ENCODE results near the gene RNF133.
A peak's percentile ranks its signal among the peaks of the same experiment; 100 is the strongest.

The RNF133 gene

GRCh38 chr7:122715183-122715582, 16.3 kb upstream of the RNF133 start:
- no peak for TF ChIP-seq CTCF (IDR thresholded peaks at IDR 0.05; ENCODE audit: low read depth, low read length)
- no peak overlapping the region for H3K4me3 ChIP-seq (replicated peaks in 1 of 2; ENCODE audit: low read depth in 2 of 2, low read length in 2 of 2)
- DNase-seq (ENCODE audit: low read depth in 2 of 2) = no peak

GRCh38 chr7:122710916-122711315, 12.0 kb upstream of the RNF133 start:
- DNase-seq (ENCODE audit: low read depth in 2 of 2) = no peak
- no peak for TF ChIP-seq CTCF (IDR thresholded peaks at IDR 0.05; ENCODE audit: low read depth, low read length)
- no peak overlapping the region for H3K4me3 ChIP-seq (replicated peaks in 1 of 2; ENCODE audit: low read depth in 2 of 2, low read length in 2 of 2)

DNA sequence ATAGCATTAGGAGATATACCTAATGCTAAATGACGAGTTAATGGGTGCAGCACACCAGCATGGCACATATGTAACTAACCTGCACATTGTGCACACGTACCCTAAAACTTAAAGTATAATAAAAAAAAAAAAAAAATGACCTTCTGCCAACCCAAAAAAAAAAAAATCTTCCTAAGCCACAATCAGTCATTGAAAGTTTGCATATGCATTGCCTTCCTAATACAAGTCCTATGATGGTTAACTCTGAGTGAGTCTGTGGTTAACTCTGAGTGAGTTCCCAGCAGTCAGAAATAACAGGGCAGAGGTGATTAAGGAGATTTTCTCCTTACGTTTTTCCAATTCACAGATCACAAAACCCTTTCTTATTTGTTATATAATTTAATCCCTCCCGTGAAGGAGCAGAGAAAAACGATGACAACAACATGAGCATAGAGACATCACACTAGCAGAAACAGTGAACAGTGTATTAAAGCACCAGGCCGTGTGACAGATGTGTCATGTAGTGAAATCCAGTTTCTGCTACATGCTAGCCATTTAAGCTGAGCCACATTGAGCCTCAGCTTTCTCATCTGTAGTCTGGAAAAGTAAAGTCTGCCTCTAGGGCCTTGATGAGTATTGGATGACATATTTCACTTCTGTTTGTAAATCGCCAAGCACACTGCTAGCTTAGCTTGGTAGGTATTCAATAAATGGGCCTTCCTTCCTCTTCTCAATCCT, 11.2 kb upstream of the RNF133 start:
- no peak for TF ChIP-seq CTCF (IDR thresholded peaks at IDR 0.05; ENCODE audit: low read depth, low read length)

DNA sequence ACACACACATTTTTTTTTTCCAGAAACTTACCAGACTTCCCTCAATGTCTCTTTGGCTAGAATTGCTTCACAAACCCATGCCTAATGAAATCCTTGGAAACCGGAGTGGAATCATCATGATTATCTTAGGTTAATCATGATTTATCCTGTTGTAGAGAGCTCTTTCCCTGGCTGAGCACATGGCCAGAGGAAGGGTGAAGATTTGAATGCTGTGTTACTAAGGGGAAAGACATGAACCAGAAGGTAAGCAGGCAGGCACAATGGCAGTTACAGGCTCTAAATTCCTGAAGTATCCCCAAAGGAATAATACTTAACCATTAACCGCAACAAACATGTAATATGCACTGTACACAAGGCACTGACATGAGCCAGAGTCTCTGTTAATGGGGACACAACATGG, 7.9 kb upstream of the RNF133 start:
- TF ChIP-seq CTCF (IDR thresholded peaks at IDR 0.05; ENCODE audit: low read depth, low read length) = no peak
- peak in 1 of 2 donors; percentile 35 for DNase-seq (ENCODE audit: low read depth in 2 of 2)
- no peak overlapping the region for H3K4me3 ChIP-seq (replicated peaks in 1 of 2; ENCODE audit: low read depth in 2 of 2, low read length in 2 of 2)

More for the DNA sequence above, 11.2 kb upstream of the RNF133 start:
- H3K4me3 ChIP-seq (replicated peaks in 1 of 2; ENCODE audit: low read depth in 2 of 2, low read length in 2 of 2) = no peak overlapping the region
- DNase-seq (ENCODE audit: low read depth in 2 of 2) = no peak

DNA sequence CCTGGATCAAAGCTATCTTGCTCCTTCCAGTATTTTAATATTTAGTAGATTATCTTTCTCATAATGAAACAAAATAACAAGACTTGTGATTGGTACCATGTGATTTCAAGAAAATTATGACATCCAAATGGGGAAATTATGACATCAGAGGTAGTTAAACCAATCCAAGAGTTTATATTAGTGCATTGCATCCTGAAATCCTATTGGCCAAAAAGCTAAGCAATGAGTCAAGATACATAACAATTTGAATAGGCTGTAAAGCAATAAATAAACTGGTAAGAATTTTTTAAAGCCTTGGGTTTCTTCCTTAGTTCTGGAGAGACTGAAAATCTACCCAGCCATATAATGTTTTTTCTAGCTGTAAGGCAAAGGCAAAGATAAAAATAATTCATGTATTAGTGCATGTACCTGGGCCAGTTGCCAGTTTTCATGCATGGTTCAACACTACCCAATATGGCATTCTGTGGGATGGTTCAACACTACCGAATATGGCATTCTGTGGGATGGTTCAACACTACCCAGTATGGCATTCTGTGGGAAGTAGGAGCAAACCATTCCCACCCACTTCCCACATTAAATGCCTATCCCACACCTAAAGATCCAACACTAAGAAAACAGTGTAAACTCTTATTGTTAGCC, 4.1 kb upstream of the RNF133 start, which contains the start of gene RNF148:
TSS of gene RNF148 (minus strand) at position 51 of the 639 bp plus-strand sequence. CDS start 172 bp downstream, outside the sequence.
- no peak for TF ChIP-seq CTCF (IDR thresholded peaks at IDR 0.05; ENCODE audit: low read depth, low read length)
- no peak for DNase-seq (ENCODE audit: low read depth in 2 of 2)
- H3K4me3 ChIP-seq (replicated peaks in 1 of 2; ENCODE audit: low read depth in 2 of 2, low read length in 2 of 2) = no peak within 1 kb of the TSS

DNA sequence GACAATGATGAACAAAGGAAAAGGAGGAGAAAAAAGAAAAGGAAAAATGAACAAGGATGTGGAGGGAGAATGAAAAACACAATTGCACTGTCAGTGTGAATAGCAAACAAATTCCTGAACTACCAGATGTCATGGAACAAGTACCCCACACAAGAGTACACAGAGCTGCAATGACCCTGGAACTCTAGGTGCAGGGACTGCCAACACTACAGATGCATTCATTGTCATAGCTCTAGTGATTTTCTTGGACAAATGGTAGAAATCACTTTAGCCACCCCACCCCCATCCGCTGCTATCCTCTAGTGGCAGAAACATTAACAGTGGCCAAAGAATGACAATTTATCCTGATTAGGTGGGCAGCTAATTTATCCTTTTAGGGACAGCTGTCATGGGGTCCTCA, 3.1 kb downstream of the RNF133 start:
- no peak for TF ChIP-seq CTCF (IDR thresholded peaks at IDR 0.05; ENCODE audit: low read depth, low read length)
- no peak overlapping the region for H3K4me3 ChIP-seq (replicated peaks in 1 of 2; ENCODE audit: low read depth in 2 of 2, low read length in 2 of 2)
- no peak for DNase-seq (ENCODE audit: low read depth in 2 of 2)
